ENCODE results near the gene CCRL2.

Gene CCRL2

GRCh38 chr3:46453526-46454208 lies 46.6 kb downstream of the CCRL2 start:
- in situ Hi-C loops (cut with HindIII; ENCODE audit: low sequenced_read_pairs), result no loop called here

- in situ Hi-C loops (cut with HindIII; ENCODE audit: low sequenced_read_pairs), result no loop called here
Observed at GRCh38 chr3:46454209-46454595, 47.1 kb downstream of the CCRL2 start.

DNA sequence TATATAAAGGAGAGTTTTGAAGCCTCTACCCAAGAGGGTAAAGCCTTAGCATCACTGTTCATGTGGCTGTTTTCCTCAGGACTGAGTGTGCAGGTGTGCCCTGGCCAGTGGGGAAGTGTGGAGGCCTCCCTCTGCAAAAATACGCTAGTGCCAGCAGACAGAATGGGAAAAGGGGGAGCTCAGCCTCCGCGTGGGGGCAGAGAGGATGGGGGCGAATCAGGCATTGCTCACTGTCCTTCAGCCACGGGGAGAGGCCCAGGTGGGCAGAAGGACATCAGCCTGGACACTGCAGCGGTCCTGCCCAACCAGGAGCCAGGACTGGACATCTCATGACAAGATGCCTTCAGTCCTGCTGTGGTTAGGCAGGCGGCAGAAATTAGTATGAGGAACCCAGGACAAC lies 47.5 kb downstream of the CCRL2 start:
- in situ Hi-C loops (cut with HindIII; ENCODE audit: low sequenced_read_pairs), result no loop called here

GRCh38 chr3:46455231-46456115 lies 48.4 kb downstream of the CCRL2 start:
- in situ Hi-C loops (cut with HindIII; ENCODE audit: low sequenced_read_pairs), result no loop called here

DNA sequence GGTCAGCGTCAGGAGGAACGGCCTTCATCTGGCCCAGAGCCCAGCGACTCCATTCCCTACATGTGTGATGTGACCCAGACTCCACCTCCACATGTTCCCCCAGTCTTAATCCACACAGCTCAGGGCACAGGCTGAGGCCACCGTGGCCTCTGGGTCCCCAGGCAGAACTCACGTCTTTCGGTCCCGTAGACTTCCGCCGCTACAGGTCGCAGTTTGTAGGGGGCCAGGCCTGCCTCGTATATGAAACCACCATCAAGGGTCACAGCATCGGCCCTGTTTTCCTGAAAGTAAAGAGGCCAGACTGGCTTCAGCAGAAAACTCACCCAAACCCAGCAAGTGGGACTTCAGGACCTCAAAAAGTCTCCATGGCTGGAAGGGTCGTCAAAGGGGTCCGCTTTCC lies 49.1 kb downstream of the CCRL2 start:
- in situ Hi-C loops (cut with HindIII; ENCODE audit: low sequenced_read_pairs), result no loop called here
